ENCODE data around the gene TEX2. TPM values are rescaled to one million over a fixed set of nuclear protein-coding genes. Genes with fewer than 3 reads are reported as not detected.

TEX2 gene
- total and polyA plus RNA-seq, 9 of the 15 experiments (the other 6 are each of a cell fraction or from before 2014, with no cell fraction given), result 4.1 to 27.6 (median 19.3) TPM

DNA sequence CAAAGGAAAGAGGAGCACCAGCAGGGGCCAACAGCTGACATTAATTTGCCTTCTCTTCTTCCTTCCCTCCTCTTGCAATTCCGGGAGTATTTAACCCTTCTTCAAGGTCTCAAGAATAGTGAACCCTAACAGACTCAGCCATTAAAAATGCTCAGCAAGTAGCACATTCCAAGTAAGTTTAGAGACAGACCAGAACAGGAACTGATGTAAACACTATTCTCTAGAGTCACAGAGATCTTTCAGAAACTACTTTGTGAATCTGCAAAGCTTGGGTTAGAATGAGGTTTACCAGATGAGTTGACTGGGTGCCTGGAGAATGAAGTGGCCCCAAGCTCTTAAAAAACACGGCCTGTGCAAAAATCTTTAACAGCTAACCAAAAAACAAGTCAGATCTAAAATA is 50.9 kb downstream of the TEX2 start:
- in situ Hi-C loops (cut with MboI) (no loop called here), intact Hi-C loops (cut with micrococcal nuclease) (loop anchor here (5.0 kb wide), 1 partner anchor 50 kb away; the partner anchor contains the start of gene TEX2)
- Histone ChIP-seq H3K4me1 (replicated peaks in 1 of 2; ENCODE audit: control insufficient read depth in 2 of 2, insufficient read depth in 2 of 2, low read length in 2 of 2) (peaks cover 24 to 38% of the 10 kb centered on the region in 2 experiments; a peak in 4 of 5 replicates), H3K4me3 (no peak overlapping the region), H2AFZ (ENCODE audit: low read depth, low read length) (no peak overlapping the region), H3K27ac (ENCODE audit: extremely low read depth, low read depth, low read length) (no peak overlapping the region), H3K27me3 (ENCODE audit: control insufficient read depth in 2 of 2, insufficient read depth in 2 of 2, low read length in 2 of 2) (no peaks in the 10 kb centered on the region), H4K20me1 (replicated peaks; ENCODE audit: control insufficient read depth, insufficient read depth, low read length) (peaks cover under 1% of the 10 kb centered on the region; the same call in 1 of the 2 replicates), H3K9ac (ENCODE audit: insufficient read depth in 1 of 2, low read depth in 2 of 2, low read length in 2 of 2) (no peak overlapping the region), H3K36me3 (ENCODE audit: control insufficient read depth, insufficient read depth, low read length) (peaks cover 39% of the 10 kb centered on the region), H3K4me2 (ENCODE audit: insufficient read depth, low read length) (no peak overlapping the region), H3K79me2 (ENCODE audit: control insufficient read depth, insufficient read depth, low read length) (peaks cover 81% of the 10 kb centered on the region), H3K9me3 (replicated peaks; ENCODE audit: control insufficient read depth, insufficient read depth, low read depth, low read length) (no peaks in the 10 kb centered on the region), H3K9me1 (ENCODE audit: control insufficient read depth, insufficient read depth, low read length) (no peaks in the 10 kb centered on the region)
- TF ChIP-seq PTBP1 (IDR thresholded peaks at IDR 0.05; ENCODE audit: low read depth, low read length) (no peak), ZZZ3 (IDR thresholded peaks at IDR 0.05) (no peak), EGR1 (conservative IDR thresholded peaks at IDR 0.05) (no peak), POLR3A (IDR thresholded peaks at IDR 0.05; ENCODE audit: borderline replicate concordance, extremely low read depth, insufficient read depth, insufficient read length) (no peak), PCBP2 (IDR thresholded peaks at IDR 0.05; ENCODE audit: low read depth, low read length, poor library complexity, severe bottlenecking) (no peak), ZNF282 (CRISPR knock-in tag; IDR thresholded peaks at IDR 0.05) (no peak), USF2 (CRISPR knock-in tag; IDR thresholded peaks at IDR 0.05) (no peak), ZNF589 (CRISPR knock-in tag; IDR thresholded peaks at IDR 0.05; ENCODE audit: low read depth) (no peak), ZNF586 (CRISPR knock-in tag; conservative IDR thresholded peaks at IDR 0.05) (no peak), MYBL2 (IDR thresholded peaks at IDR 0.05; ENCODE audit: low read depth) (no peak), MYBL2 (CRISPR knock-in tag; IDR thresholded peaks at IDR 0.05; ENCODE audit: borderline replicate concordance) (no peak), ZFP1 (CRISPR knock-in tag; IDR thresholded peaks at IDR 0.05) (no peak), KDM5B (IDR thresholded peaks at IDR 0.05; ENCODE audit: insufficient replicate concordance, low read depth, low read length) (no peak), ZNF23 (CRISPR knock-in tag; IDR thresholded peaks at IDR 0.05) (no peak), NFE2L1 (tag; IDR thresholded peaks at IDR 0.05; ENCODE audit: borderline replicate concordance, low read depth) (no peak), XRCC5 (IDR thresholded peaks at IDR 0.05; ENCODE audit: low read depth, low read length) (no peak), CCAR2 (IDR thresholded peaks at IDR 0.05; ENCODE audit: low read depth, low read length) (no peak), SIN3B (IDR thresholded peaks at IDR 0.05; ENCODE audit: low read depth) (no peak)
- TF ChIP-seq, protein P1, sequence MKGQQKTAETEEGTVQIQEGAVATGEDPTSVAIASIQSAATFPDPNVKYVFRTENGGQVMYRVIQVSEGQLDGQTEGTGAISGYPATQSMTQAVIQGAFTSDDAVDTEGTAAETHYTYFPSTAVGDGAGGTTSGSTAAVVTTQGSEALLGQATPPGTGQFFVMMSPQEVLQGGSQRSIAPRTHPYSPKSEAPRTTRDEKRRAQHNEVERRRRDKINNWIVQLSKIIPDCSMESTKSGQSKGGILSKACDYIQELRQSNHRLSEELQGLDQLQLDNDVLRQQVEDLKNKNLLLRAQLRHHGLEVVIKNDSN (CRISPR knock-in tag; IDR thresholded peaks at IDR 0.05), result no peak
- TF ChIP-seq, protein P2, sequence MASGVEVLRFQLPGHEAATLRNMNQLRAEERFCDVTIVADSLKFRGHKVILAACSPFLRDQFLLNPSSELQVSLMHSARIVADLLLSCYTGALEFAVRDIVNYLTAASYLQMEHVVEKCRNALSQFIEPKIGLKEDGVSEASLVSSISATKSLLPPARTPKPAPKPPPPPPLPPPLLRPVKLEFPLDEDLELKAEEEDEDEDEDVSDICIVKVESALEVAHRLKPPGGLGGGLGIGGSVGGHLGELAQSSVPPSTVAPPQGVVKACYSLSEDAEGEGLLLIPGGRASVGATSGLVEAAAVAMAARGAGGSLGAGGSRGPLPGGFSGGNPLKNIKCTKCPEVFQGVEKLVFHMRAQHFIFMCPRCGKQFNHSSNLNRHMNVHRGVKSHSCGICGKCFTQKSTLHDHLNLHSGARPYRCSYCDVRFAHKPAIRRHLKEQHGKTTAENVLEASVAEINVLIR (CRISPR knock-in tag; IDR thresholded peaks at IDR 0.05), result no peak
- CTCF ChIA-PET (ENCODE audit: low intra/inter-chr PET ratio), result no interaction called here
- POLR2A ChIA-PET, result no interaction called here
- no TSS peak for BruUV-seq (replicated peaks)
- no peak for ATAC-seq
- no peak for FAIRE-seq
- no peak for DNase-seq (ENCODE audit: extremely low read depth in 1 of 4, low spot score in 3 of 4)
- 87% methylated on average over 2 of the region's 2 CpGs for WGBS (ENCODE audit: insufficient coverage, low coverage, missing lambda C conversion rate)
